CD14-positive monocyte (primary cell): ENCODE measurements around the gene NIT1. TPM values are rescaled to one million over a fixed set of nuclear protein-coding genes. Genes with fewer than 3 reads are reported as not detected.

Experiments
- DNase-seq, 3 donors: peaks; one replicate each; pipeline ENCODE4 v3.0.0-alpha.2; 2011 to 2022
- H2AFZ ChIP-seq: 2 replicates; pipeline ENCODE4 v1.6.0; 2012; ENCODE audit warnings: mild to moderate bottlenecking, low read depth, low read length, inconsistent platforms; ENCODE audit not compliant: insufficient read depth, poor library complexity, severe bottlenecking
- H3K27ac ChIP-seq, 2 donors: 1 replicate in 1 of 2; 2 replicates in 1 of 2; pipeline ENCODE4 v1.5.1; 2012 to 2013; ENCODE audit warnings: low read length in 2 of 2, control low read depth in 1 of 2, inconsistent platforms in 1 of 2, low read depth in 1 of 2, mild to moderate bottlenecking in 1 of 2
- H3K27me3 ChIP-seq, 2 donors: one replicate each; pipeline versions ENCODE4 v1.6.0 to v1.6.1; 2011 to 2013; ENCODE audit warnings: low read length in 2 of 2; ENCODE audit not compliant: control insufficient read depth in 2 of 2, insufficient read depth in 2 of 2
- H3K36me3 ChIP-seq, 2 donors: replicated peaks in 1 of 2; 1 replicate in 1 of 2; 2 replicates in 1 of 2; pipeline versions ENCODE4 v1.5.1 to v1.6.1; 2012 to 2013; ENCODE audit warnings: low read length in 2 of 2, control low read depth in 1 of 2, inconsistent platforms in 1 of 2, mild to moderate bottlenecking in 1 of 2; ENCODE audit not compliant: insufficient read depth in 2 of 2, control insufficient read depth in 1 of 2
- H3K4me1 ChIP-seq, 2 donors: 1 replicate in 1 of 2; 2 replicates in 1 of 2; pipeline versions ENCODE4 v1.5.1 to v1.6.1; 2012 to 2013; ENCODE audit warnings: low read length in 2 of 2, control low read depth in 1 of 2, inconsistent platforms in 1 of 2, mild to moderate bottlenecking in 1 of 2, moderate library complexity in 1 of 2; ENCODE audit not compliant: insufficient read depth in 2 of 2, control insufficient read depth in 1 of 2
- H3K4me2 ChIP-seq: replicated peaks from 2 replicates; pipeline ENCODE3; 2012; ENCODE audit warnings: low read length, moderate library complexity, mild to moderate bottlenecking; ENCODE audit not compliant: poor library complexity, severe bottlenecking; ENCODE audit errors: extremely low read depth
- H3K4me3 ChIP-seq, 3 experiments: fragments of 200-600 bp in 1 of 3; sonication (generic) in 1 of 3; replicated peaks in 1 of 3; 1 replicate in 2 of 3; 2 replicates in 1 of 3; pipeline ENCODE4 v1.5.1; 2011 to 2013; ENCODE audit warnings: low read length in 3 of 3, mild to moderate bottlenecking in 3 of 3, control low read depth in 2 of 3, low read depth in 2 of 3, inconsistent platforms in 1 of 3, moderate library complexity in 1 of 3
- H3K79me2 ChIP-seq: 2 replicates; pipeline ENCODE4 v1.6.0; 2012; ENCODE audit warnings: mild to moderate bottlenecking, control low read depth, inconsistent platforms, low read length, moderate library complexity; ENCODE audit not compliant: insufficient read depth
- H3K9ac ChIP-seq: 2 replicates; pipeline ENCODE4 v1.6.0; 2017; ENCODE audit warnings: low read length, mild to moderate bottlenecking; ENCODE audit not compliant: insufficient read depth, poor library complexity, severe bottlenecking
- H3K9me3 ChIP-seq, 2 donors: replicated peaks in 1 of 2; 1 replicate in 1 of 2; 2 replicates in 1 of 2; pipeline versions ENCODE4 v1.5.1 to v1.6.1; 2012 to 2013; ENCODE audit warnings: low read length in 2 of 2, control low read depth in 1 of 2; ENCODE audit not compliant: control insufficient read depth in 1 of 2, insufficient read depth in 1 of 2
- H4K20me1 ChIP-seq: 2 replicates; pipeline ENCODE4 v1.6.0; 2012; ENCODE audit warnings: mild to moderate bottlenecking, low read length, control low read depth, moderate library complexity; ENCODE audit not compliant: insufficient read depth
- H3K27ac Mint-ChIP-seq, 7 donors: one replicate each; pipeline ENCODE4 v1.8.0; 2020; ENCODE audit warnings: mild to moderate bottlenecking in 7 of 7, mixed read lengths in 7 of 7, moderate library complexity in 6 of 7, inconsistent platforms in 2 of 7
- H3K27me3 Mint-ChIP-seq, 3 donors: one replicate each; pipeline ENCODE4 v1.8.0; 2021 to 2022; ENCODE audit warnings: low read depth in 3 of 3, mild to moderate bottlenecking in 3 of 3, mixed read lengths in 3 of 3, moderate library complexity in 3 of 3, inconsistent platforms in 1 of 3
- H3K36me3 Mint-ChIP-seq, 2 donors: one replicate each; pipeline ENCODE4 v1.8.0; 2020; ENCODE audit warnings: mixed read lengths in 2 of 2, inconsistent platforms in 1 of 2, mild to moderate bottlenecking in 1 of 2
- H3K4me1 Mint-ChIP-seq: one replicate; pipeline ENCODE4 v1.8.0; 2020; ENCODE audit warnings: mild to moderate bottlenecking, mixed read lengths
- H3K4me3 Mint-ChIP-seq, 2 donors: one replicate each; pipeline ENCODE4 v1.8.0; 2020; ENCODE audit warnings: mild to moderate bottlenecking in 2 of 2, mixed read lengths in 2 of 2, moderate library complexity in 1 of 2
- H3K9me3 Mint-ChIP-seq, 7 donors: one replicate each; pipeline ENCODE4 v1.8.0; 2020 to 2022; ENCODE audit warnings: mixed read lengths in 7 of 7, mild to moderate bottlenecking in 6 of 7, moderate library complexity in 6 of 7, inconsistent platforms in 2 of 7
- CTCF ChIP-seq: fragments of 200-600 bp; IDR thresholded peaks from one replicate; pipeline ENCODE4 v1.8.0; 2022; ENCODE audit warnings: antibody characterized with exemption, mild to moderate bottlenecking
- WGBS: methylation state at CpG from one replicate; pipeline ENCODE4 v1.1.5; 2013; ENCODE audit warnings: missing lambda C conversion rate; ENCODE audit not compliant: insufficient coverage; 5-methylcytosine and 5-hydroxymethylcytosine counted together
- intact Hi-C, 2 donors: fragments of 100-400 bp; cut with micrococcal nuclease; formaldehyde crosslinking; loops; one replicate each; pipeline versions ENCODE4 v1.15.0 to v1.15.1; 2023
- polyA plus RNA-seq, 3 donors: library from polyadenylated mRNA; depleted of rRNA in 1 of 3; unstranded in 2 of 3; stranded (reverse) in 1 of 3; fragments of 300-500 nt in 2 of 3; fragments of >200 nt in 1 of 3; fragmentation: Illumina TruSeq in 2 of 3; gene quantifications; 1 replicate in 2 of 3; 2 replicates in 1 of 3; pipeline ENCODE4 v1.2.3, GENCODE V29; 2012 to 2021

NIT1 gene
- polyA plus RNA-seq, 3 donors = 28.4 to 84.7 (median 35.7) TPM

- H3K79me2 ChIP-seq = no peaks in the 10 kb centered on the region
- H3K27ac ChIP-seq = peak within 1 kb of the TSS; percentile 3 to 24
- no peaks in the 10 kb centered on the region for H4K20me1 ChIP-seq
- no peak within 1 kb of the TSS for H3K4me3 ChIP-seq
- WGBS = 61% methylated on average over 20 of the region's 22 CpGs
- Mint-ChIP-seq H3K27me3 (peaks cover 1 to 7% (median 7%) of the 10 kb centered on the region in 3 donors), H3K27ac (peak within 1 kb of the TSS; percentile 33 to 89 (median 77)), H3K36me3 (peaks cover 3% of the 10 kb centered on the region in 2 donors), H3K4me1 (peaks cover 49% of the 10 kb centered on the region), H3K4me3 (peak within 1 kb of the TSS; percentile 43 to 55), H3K9me3 (peaks cover 0 to 2% (median 0%) of the 10 kb centered on the region in 7 donors)
- peak in 2 of 3 donors; percentile 51 to 61 for DNase-seq
- H3K9ac ChIP-seq = no peak within 1 kb of the TSS
- H2AFZ ChIP-seq = peak within 1 kb of the TSS; percentile 10
- peaks cover 23 to 29% of the 10 kb centered on the region in 2 donors for H3K4me1 ChIP-seq
- H3K4me2 ChIP-seq = peak within 1 kb of the TSS; percentile 18
- H3K27me3 ChIP-seq = no peaks in the 10 kb centered on the region
- no peaks in the 10 kb centered on the region for H3K36me3 ChIP-seq
- peak; percentile 9 for TF ChIP-seq CTCF
- H3K9me3 ChIP-seq = no peaks in the 10 kb centered on the region
- intact Hi-C loops = no loop called here
These were observed 28.5 kb upstream of the NIT1 start, which contains the start of gene NECTIN4 for GRCh38 chr1:161089251-161089924. Gene NECTIN4, minus strand, starts transcription at chr1:161089558. Its CDS starts 262 bp downstream, at chr1:161089296.

- intact Hi-C loops = no loop called here
- no peak for DNase-seq
These were observed 28.0 kb upstream of the NIT1 start for GRCh38 chr1:161089938-161090337.

More at GRCh38 chr1:161089938-161090337, 28.0 kb upstream of the NIT1 start:
- Mint-ChIP-seq H3K4me1 (peaks cover 47% of the 10 kb centered on the region), H3K27me3 (peaks cover 1 to 7% (median 4%) of the 10 kb centered on the region in 3 donors), H3K9me3 (peaks cover 0 to 2% (median 0%) of the 10 kb centered on the region in 7 donors), H3K4me3 (no peak overlapping the region), H3K36me3 (peaks cover 3% of the 10 kb centered on the region in 2 donors), H3K27ac (peak overlapping the region in 1 of 7 donors; percentile 15)
- H3K36me3 ChIP-seq = no peaks in the 10 kb centered on the region
- H3K27me3 ChIP-seq = no peaks in the 10 kb centered on the region
- peaks cover 20 to 25% of the 10 kb centered on the region in 2 donors for H3K4me1 ChIP-seq
- no peaks in the 10 kb centered on the region for H3K79me2 ChIP-seq
- H3K9ac ChIP-seq = no peak overlapping the region
- H3K4me3 ChIP-seq = no peak overlapping the region
- no peaks in the 10 kb centered on the region for H3K9me3 ChIP-seq
- WGBS = 89% methylated on average over 1 of the region's 5 CpGs
- H4K20me1 ChIP-seq = no peaks in the 10 kb centered on the region
- no peak for TF ChIP-seq CTCF
- H3K4me2 ChIP-seq = no peak overlapping the region
- H2AFZ ChIP-seq = no peak overlapping the region
- no peak overlapping the region for H3K27ac ChIP-seq
